GM21723 (cell line): ENCODE measurements around the gene ACKR4.
"Not testable (repeated sequence)": the region's sequence is repeated elsewhere in the genome, so short reads cannot be mapped to it uniquely, and the experiment has no call there.

ENCODE experiments used
- ATAC-seq: cut with Tn5 transposase; IDR thresholded peaks from one replicate; pipeline ENCODE4 v1.9.1; 2021; ENCODE audit warnings: mild to moderate bottlenecking, moderate library complexity; ENCODE audit not compliant: unreplicated experiment

The ACKR4 gene

DNA sequence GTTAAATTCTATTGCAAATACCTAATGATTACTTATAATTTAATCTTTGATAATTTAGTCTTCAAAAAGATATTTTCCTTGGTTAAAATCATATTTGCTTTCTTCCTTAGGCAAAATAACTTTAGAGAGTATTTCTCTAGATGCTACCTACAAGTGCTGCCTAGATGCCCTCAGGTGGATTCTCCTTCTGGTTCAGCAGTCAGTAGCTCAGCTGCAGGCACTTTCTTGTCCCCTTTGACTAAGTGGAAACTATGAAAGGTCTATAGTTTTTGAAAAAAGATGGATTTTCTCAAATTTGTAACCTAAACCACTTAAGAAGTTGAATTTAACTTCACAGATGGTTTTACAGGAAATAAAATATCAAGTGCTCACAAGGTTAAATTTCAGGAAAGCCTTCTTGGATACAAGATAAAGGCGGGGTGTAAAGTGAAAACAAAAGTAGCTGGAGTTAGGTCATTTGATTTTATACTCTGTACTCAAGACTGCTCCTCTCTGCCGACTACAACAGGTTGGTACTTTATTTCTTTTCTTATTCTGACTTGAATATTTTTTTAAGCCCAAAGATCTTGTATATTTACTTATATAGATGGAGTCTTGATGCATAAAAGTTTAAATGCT lies at the start of gene ACKR4:
Gene ACKR4, plus strand, starts transcription at position 455 of the 618 bp plus-strand sequence. CDS start 3,128 bp downstream, outside the sequence.
- peak; percentile 70 for ATAC-seq

DNA sequence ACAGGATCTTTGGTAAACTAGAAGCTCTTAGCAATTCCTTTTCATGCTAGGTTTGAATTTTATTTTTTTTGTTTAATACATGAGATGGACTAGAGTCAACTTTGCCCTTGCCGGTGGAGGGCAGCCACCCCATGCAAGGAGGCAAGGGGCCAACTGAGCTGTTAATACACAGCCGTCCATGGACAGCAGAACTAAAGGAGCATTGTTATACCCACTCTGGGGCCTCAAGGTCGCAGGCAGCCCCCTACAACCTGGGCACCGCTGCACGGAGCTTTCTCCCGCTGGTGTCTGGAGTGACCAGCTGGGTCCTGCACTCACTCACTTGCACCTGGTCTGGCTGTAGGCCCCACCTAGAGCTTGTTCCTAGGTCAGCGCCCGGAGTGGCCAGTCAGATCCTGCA lies 47.9 kb upstream of the ACKR4 start:
- no peak for ATAC-seq

DNA sequence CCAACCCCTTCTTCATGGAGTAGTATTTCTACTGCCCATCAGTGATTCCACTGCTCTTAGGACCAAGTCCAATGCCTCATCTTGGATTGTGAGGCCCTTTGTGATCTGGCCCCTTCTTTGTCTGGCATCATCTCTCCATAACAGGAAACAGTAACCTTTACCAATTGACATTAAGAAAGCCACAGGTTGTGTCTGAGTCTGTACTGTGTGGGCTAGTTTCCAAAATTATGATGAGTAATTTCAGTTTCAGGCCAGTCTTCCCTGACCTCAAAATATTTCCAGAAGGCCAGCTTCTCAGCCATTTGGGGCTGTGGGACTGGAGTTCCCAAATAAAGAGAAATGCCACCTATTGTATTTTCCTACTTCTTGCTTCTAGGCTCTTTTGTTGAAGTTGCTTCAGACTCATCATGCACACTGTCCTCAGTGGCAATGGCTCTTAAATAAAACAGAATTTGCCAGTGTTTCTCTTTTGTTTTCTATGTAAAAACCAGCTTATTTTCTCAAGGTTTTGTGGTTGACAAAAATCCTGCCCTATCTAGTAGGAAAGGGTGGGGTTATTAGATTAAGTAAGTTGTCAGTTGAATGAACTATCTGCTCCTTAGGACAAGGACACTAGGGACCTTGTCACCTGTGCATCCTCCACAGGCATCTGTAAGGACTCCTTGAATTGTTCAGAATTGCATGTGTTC lies 47.0 kb upstream of the ACKR4 start:
- ATAC-seq = peak; percentile 75

DNA sequence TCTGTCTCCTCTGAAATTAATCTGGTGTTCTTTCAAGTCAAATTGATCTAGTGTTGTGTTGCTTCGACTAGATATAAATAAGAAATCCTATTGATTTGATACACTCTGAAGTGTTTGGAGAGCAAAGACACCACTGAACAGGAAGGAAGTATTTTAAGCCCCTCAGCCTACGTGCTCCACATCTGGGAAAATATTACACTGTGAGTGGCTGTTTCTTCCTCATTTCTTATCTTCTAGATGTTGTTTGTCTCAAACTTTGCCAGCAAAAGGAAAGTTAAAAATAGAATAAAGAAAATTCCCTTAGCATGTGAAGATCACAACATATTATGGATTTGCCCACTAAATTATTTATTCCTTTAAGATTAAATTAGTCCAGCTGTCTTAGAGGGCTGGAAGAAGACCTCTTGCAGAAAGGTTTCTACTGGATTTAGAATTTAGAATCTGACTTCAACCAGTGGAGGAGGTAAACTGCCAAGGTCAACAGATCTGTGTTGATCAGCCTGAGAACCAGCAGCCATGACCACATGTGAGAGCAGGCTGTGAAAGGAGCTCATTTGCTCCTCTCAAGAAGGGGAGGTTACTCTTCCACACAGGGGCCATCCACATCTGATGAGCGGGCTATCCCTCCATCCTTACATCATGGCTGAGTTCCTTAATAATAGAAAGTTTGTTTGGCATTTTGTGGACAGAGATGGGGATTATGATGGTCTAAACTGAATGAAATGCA lies 46.3 kb upstream of the ACKR4 start:
- ATAC-seq = peak; percentile 17

DNA sequence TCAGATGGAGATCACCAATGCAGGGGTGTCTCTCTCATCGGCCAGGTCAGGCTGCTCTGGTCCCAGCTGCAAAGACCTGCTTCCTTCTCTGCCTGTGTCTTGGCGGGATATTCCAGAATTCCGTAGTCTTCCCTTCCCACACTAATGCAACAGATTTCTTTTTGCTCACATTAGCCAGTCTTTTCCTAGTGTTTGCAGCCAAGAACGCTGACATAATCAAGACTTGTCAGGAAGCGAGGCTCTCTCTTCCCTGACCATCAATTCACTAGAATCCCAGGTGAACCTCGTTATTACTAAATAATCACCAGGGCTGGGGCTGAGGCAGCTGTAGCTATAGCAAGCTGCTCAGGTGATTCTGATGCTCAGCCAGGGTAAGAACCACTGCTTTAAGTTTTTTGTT lies 43.2 kb upstream of the ACKR4 start:
- ATAC-seq = no peak

DNA sequence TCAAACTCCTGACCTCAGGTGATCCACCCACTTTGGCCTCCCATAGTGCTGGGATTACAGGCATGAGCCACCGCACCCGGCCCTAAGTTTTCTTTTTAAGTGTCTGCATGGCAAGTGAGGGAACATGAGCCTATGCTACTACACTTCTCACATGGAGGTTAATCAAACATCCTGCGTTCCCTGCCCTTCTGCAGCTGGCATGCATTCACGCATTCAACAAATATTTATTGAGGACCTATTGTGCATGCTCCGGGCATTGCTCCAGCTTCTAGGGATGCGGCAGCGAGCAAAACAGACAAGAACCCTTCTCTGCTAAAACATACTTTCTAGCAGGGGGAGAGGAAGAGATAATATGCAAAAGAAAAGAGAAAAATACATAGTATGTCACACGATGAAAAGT lies 42.6 kb upstream of the ACKR4 start:
- no peak for ATAC-seq

DNA sequence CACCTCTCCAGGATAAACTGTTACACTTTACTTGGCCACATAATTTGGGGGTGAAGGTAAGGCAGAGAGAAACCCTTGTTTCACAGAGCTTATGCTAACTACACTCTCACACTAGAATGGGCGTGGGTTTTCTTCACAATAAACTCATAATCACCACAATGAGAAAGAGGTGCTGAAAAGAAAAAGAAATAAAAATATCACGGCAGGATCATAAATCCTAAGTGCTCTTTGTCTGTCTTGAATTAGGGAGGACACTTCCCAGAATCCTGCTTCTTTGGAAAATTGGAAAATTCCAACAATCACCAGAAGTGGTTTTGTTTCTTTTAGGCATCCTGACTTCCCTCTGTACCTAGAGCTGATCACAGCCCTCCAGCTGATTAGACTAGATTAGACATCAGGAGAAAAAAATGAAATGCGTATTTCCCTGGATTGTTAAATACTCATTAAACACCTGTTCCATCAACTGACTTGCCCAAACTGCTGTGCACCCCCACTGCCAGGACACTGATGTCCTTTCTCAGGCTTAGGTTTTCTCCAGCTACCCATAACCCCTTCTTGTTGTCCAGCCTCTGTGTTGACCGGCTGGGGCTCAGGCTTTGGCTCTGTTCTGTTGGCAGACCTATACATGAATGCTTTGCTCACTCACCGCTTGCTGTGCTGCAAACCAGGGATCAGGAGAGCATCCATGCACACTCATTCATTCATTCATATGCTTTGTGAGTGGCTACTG lies 41.6 kb upstream of the ACKR4 start:
- ATAC-seq = no peak

DNA sequence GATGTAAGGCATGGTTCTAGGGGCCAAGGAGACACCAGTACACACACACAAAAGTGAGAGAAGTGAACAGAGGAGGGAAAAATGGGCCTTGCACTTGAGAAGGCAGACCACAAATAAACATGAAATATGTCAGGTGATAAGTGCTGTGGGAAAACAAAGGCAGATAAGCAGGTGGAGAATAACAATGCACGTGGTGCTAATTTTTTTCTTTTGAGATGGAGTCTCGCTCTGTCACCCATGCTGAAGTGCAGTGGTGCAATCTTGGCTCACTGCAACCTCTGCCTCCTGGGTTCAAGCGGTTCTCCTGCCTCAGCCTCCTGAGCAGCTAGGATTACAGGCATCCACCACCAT lies 41.1 kb upstream of the ACKR4 start:
- not testable (repeated sequence) for ATAC-seq

DNA sequence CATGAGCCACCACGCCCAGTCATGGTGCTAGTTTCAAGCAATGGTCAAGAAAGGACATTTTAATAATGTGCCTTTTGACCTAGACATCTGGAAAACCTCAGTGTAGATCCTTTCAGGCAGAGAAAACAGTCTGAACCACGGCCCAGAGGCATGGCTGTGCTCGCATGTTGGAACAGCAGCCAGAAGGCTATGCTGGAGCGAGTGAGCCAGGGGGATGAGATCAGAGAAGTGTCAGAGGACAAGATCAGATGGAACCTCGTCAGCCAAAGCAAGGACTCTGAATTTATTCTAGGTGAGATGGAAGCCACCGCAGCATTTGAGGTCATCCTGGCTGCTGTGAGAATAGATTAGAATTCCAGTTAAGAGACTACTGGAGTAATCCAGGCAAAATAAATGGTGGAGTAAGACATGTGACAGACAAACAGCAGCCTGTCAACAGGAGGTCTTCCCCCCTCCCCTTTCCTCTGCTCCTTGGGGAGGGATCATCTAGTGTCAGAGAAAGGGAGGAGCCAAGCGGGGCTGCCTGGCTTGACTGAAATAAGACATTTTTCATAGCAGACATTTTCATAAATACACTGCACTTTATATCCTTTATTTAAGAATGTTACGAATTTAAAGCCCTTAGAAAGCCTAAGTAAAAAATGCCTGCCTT lies 40.4 kb upstream of the ACKR4 start:
- ATAC-seq = no peak

DNA sequence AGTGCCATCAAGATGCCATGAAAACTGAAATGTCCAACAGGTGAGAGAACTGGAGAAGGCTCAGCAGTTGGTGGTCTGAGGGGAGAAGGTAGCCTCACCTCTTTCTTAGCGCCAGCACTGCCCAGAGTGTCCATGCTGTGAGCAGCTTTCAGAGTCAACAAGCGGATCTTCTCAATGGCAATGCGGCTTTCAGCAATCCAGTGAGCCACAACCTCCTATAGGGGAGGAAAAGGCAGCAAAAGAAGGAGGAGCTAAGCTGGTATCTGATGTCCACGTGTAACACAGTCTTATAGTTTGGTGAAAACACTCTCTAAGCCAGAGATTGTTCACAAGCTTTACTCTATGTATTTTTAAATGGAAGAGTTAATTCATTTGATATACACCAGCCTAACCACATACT lies 36.1 kb upstream of the ACKR4 start:
- no peak for ATAC-seq

DNA sequence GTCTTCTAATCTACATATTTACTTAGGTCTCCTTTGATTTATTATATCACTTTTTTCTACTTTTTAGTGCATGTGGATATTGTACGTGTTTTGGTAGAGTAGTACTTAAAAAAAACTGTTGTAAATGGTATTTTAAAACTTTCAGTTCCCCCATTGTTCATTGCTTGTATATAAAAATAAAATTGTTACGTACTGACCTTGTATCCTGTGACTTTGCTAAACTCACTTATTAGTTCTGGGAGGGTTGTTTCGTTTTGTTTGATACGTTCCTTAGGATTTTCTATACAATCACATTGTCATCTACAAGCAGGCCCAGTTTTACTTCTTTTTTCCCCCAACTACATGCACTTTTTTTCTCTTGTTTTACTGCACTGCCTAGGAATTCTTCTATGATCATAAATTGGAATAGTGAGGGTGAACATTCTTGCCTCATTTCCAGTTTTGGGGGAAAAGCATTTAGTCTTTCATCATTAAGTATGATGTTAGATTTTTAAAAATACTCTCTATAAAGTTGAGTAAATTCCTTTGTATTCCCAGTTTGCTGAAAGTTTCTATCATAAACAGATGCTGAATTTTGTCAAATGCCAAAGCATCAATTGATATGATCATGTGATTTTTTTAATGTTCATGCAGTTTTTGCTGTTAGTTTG lies 33.5 kb upstream of the ACKR4 start:
- ATAC-seq = no peak

DNA sequence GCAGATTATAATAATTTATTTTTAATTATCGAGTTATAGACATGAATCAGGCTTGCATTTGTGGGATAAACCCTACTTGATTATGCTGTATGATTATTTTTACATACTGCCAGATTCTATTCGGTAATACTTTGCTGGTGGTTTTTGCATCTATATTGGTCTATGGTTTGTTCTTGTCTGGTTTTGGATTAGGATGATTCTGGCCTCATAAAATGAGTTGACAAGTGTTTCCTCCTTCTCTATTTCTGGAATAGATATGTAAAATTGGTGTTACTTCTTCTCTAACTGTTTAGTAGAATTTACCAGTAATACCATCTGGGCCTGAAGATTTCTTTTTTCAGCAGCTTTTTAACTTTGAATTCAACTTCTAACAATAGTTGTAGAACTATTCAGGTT lies 33.0 kb upstream of the ACKR4 start:
- no peak for ATAC-seq

DNA sequence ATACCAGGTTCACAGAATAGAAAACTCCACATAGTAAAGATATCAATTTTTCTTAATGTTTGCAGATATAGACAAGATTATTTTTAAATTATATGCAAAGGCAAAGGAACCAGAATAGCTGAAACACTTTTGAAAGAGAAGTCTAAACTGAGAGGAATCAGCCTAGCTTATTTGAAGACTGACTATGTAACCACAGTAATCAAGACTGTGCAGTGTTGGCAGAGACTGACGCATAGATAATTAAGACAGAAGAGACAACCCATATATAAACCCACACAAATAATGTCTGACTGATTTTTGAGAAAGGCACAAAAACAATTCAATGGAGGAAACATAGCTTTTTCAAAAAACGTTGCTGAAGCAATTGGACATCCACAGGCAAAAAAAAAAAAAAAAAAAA lies 28.6 kb upstream of the ACKR4 start:
- ATAC-seq = no peak

DNA sequence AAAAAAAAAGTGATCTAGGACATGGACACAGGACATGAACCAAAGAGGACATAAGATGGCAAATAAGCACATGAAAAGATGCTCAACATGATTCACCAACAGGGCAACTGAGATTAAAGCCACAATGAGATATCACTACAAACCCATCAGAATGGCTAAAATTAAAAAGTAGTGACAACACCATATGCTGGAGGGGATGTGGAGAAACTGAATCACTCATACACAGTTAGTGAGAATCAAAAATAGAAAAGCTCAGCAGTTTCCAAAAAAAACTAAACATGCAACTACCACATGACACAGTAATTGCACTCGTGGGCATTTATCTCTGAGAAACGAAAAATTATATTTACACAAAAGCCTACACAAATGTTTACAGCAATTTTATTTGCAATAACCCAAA lies 27.9 kb upstream of the ACKR4 start:
- no peak for ATAC-seq

DNA sequence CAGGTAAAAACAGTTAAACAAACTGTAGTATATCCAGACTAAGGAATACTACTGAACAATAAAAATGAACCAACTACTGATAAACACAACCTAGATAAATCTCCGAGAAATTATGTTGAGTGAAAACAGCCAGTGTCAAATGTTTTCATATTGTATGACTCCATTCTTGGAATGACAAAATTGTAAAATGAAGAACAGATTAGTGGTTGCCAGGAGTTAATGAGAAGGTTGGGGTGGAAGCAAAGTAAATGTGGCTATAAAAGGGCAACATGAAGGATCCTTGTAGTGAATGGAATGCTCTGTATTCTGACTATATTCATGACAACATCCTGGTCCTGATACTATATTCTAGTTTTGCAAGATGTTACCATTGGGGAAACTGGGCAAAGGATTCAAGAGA lies 27.5 kb upstream of the ACKR4 start:
- ATAC-seq = no peak

DNA sequence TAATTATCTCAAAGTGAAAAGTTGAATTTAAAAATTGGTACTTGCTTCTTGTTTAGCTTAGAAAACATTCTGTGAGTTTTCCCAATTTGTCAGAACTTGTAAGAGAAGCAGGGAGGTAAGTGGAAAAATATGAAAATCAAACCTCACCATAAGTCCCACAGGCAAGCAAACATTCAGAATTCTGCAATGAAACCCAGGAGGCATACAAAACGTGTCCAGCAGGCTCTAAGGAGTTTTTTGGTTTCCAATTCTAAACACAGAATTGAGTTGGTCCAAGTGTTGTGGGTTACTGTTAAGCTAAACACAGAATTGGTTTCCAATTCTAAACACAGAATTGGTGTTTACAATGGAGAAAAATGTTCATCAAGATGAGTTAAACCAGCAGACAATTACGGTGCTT lies 27.1 kb upstream of the ACKR4 start:
- no peak for ATAC-seq

DNA sequence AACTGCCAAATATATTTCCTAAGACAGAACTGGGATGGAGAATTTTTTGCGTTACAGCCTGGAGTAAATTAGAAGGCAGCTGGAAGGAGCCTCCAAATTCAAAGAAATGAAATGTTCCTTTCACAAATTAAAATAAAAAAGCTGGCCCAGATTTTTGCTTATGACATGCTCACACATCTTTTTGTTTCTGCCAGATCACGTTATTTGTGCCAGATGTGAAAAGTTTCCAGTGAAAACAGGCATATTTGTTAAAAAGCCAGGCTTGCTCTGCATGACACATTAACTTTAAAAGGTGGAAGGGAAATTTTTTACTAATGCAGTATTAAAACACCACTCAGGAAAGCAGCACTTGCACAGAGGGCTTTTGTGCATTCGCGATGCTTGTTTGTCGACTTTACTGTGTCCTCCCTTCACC lies 23.3 kb upstream of the ACKR4 start:
- no peak for ATAC-seq

DNA sequence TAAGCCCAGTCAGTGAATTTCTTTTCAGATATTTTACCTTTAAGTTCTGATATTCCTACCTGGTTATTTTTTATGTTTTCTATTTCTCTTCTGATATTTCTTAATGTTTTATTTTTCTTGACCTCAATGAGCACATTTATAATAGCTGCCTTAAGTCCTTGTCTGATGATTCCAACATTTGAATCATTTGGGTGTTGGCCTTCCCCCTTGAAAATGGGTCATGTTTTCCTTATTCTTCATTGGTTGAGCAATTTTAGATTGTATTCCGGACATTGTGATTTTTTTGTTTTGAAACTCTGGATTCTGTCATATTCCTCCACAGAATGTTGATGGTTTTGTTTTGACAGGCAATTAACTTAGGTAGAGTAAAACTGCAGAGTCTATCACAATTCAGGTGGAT lies 9.7 kb upstream of the ACKR4 start:
- no peak for ATAC-seq

DNA sequence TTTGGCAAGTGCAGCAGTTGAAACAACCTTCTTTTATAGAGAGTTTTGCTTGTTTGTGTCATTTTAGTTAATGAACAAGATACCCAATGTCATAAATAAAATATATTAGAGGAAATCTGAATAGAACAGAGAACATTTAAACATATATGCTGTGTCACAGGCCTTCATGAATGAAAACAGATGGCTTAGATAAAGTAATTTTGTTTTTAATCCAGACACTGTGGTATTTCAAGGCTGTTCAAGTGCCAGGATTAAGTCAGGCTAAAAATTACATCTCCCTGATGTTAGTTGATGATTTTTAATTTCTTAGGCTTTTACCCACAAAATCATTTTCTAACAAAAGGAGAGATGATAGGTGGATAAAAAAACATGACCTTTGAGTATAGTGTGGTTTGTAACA lies 4.9 kb upstream of the ACKR4 start:
- no peak for ATAC-seq

DNA sequence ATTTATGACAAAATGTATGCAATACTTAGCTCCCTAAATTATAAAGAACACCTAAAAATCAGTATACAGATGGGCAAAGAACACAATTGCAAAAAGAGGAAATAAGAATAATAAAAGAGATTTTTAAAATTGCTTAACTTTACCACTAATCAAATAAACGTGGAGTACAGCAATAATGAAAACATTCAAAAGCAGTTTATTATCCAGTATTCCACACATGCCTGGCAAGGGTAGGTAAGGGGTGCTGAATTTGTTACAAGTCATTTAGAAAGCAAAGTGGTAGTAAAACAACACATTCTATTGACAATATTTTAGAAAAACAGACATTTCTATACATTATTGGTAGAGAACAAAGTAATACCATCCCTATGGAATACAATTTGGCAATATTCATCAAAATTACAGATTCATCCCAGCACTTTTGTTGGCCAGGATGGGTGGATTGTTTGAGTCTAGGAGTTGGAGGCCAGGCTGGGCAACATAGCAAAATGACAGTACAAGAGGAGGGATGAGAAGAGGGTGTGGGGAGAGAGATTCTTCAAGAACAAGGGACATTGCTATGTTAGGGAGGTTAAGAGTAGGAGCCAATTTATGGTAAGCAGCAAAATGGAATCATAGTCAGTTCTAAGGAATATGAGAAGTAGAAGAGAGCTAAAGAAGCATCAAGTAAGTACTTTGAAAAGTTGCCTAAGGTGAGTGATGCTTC lies 3.7 kb upstream of the ACKR4 start:
- ATAC-seq = no peak
